Hematopoietic multipotent progenitor cell treated with erythropoietin and hydrocortisone succinate and interleukin-3 and kit ligand, for 17 days (in vitro differentiated cells): ENCODE data around the gene CAMKK1.

Source experiments
- DNase-seq: peaks from one replicate; pipeline ENCODE4 v3.0.0-alpha.2; 2015; ENCODE audit warnings: low spot score

Gene CAMKK1

GRCh38 chr17:3896108-3896967 lies 3.5 kb upstream of the CAMKK1 start:
- DNase-seq = no peak

GRCh38 chr17:3895354-3895753 lies 2.5 kb upstream of the CAMKK1 start:
- no peak for DNase-seq

GRCh38 chr17:3894911-3895343 lies 2.1 kb upstream of the CAMKK1 start:
- no peak for DNase-seq

GRCh38 chr17:3894188-3894587 lies 1.3 kb upstream of the CAMKK1 start:
- DNase-seq = no peak

- DNase-seq = no peak
These were observed 865 bp upstream of the CAMKK1 start for GRCh38 chr17:3893720-3894116.

GRCh38 chr17:3892095-3892998 lies 506 bp downstream of the CAMKK1 start:
- no peak for DNase-seq

- no peak for DNase-seq
These were observed 1.2 kb downstream of the CAMKK1 start for GRCh38 chr17:3891626-3892094.

GRCh38 chr17:3890878-3891219 lies 2.0 kb downstream of the CAMKK1 start:
- DNase-seq = no peak

GRCh38 chr17:3890082-3890877 lies 2.6 kb downstream of the CAMKK1 start:
- DNase-seq = no peak

- no peak for DNase-seq
These were observed 3.4 kb downstream of the CAMKK1 start for GRCh38 chr17:3889325-3890012.

GRCh38 chr17:3888343-3889171 lies 4.3 kb downstream of the CAMKK1 start:
- DNase-seq = no peak

- DNase-seq = no peak
These were observed 5.0 kb downstream of the CAMKK1 start for GRCh38 chr17:3887804-3888203.

GRCh38 chr17:3887394-3887793 lies 5.5 kb downstream of the CAMKK1 start:
- no peak for DNase-seq

GRCh38 chr17:3886776-3887175 lies 6.1 kb downstream of the CAMKK1 start:
- no peak for DNase-seq

- no peak for DNase-seq
These were observed 6.9 kb downstream of the CAMKK1 start for GRCh38 chr17:3885970-3886369.

GRCh38 chr17:3885271-3885670 lies 7.6 kb downstream of the CAMKK1 start:
- no peak for DNase-seq

GRCh38 chr17:3884188-3884587 lies 8.7 kb downstream of the CAMKK1 start:
- DNase-seq = no peak

- DNase-seq = no peak
These were observed 10.6 kb downstream of the CAMKK1 start for GRCh38 chr17:3882276-3882675.

- no peak for DNase-seq
These were observed 11.9 kb downstream of the CAMKK1 start for GRCh38 chr17:3880983-3881382.

- DNase-seq = no peak
These were observed 13.0 kb downstream of the CAMKK1 start for GRCh38 chr17:3879591-3880417.
